Ishikawa (cell line): ENCODE results near the gene PPP2R5E.

ENCODE experiments used
- EP300 ChIP-seq: IDR thresholded peaks from 2 replicates; pipeline ENCODE4 v1.6.1; 2012; ENCODE audit warnings: borderline replicate concordance
- YY1 ChIP-seq: IDR thresholded peaks from 2 replicates; pipeline ENCODE4 v1.6.1; 2012; ENCODE audit warnings: low read depth

- TF ChIP-seq YY1 (no peak), EP300 (no peak)
Measured at GRCh38 chr14:63435838-63436237, 107.3 kb downstream of the PPP2R5E start.
